Erythroblast (primary cell): ENCODE data around the gene ZNF362.

Experiments
- GATA1 ChIP-seq: IDR thresholded peaks from 2 replicates; pipeline ENCODE4 v1.6.1; 2011; ENCODE audit warnings: low read depth, mild to moderate bottlenecking, control low read depth, low read length, moderate library complexity
- POLR2A ChIP-seq: IDR thresholded peaks from 2 replicates; pipeline ENCODE4 v1.6.1; 2011; ENCODE audit warnings: mild to moderate bottlenecking, low read length

GRCh38 chr1:33249422-33249821 lies 6.9 kb upstream of the ZNF362 start:
- TF ChIP-seq POLR2A (no peak), GATA1 (no peak)
